Measurements from ENCODE around the gene LAMP5.

LAMP5 gene

GRCh38 chr20:9550283-9550682 is 35.9 kb downstream of the LAMP5 start:
- DNase-seq: no peak

GRCh38 chr20:9550871-9551270 is 36.5 kb downstream of the LAMP5 start:
- no peak for DNase-seq

- no peak for DNase-seq
These were observed 37.6 kb downstream of the LAMP5 start for GRCh38 chr20:9551808-9552550.

GRCh38 chr20:9555781-9556180 is 41.4 kb downstream of the LAMP5 start:
- DNase-seq: no peak

- DNase-seq: no peak
These were observed 43.0 kb downstream of the LAMP5 start for GRCh38 chr20:9557411-9557810.

GRCh38 chr20:9565910-9566550 is 51.6 kb downstream of the LAMP5 start:
- no peak for DNase-seq

GRCh38 chr20:9566977-9567376 is 52.6 kb downstream of the LAMP5 start:
- no peak for DNase-seq

- no peak for DNase-seq
These were observed 56.2 kb downstream of the LAMP5 start for GRCh38 chr20:9570612-9571011.

- DNase-seq: no peak
These were observed 57.4 kb downstream of the LAMP5 start for GRCh38 chr20:9571783-9572182.

- DNase-seq: no peak
These were observed 58.3 kb downstream of the LAMP5 start for GRCh38 chr20:9572670-9573069.

GRCh38 chr20:9573335-9574151 is 59.2 kb downstream of the LAMP5 start:
- DNase-seq: no peak

GRCh38 chr20:9574181-9574580 is 59.8 kb downstream of the LAMP5 start:
- DNase-seq: no peak

GRCh38 chr20:9574776-9575175 is 60.4 kb downstream of the LAMP5 start:
- DNase-seq: no peak

- no peak for DNase-seq
These were observed 61.4 kb downstream of the LAMP5 start for GRCh38 chr20:9575836-9576235.

GRCh38 chr20:9576695-9577094 is 62.3 kb downstream of the LAMP5 start:
- no peak for DNase-seq

- DNase-seq: no peak
These were observed 63.0 kb downstream of the LAMP5 start for GRCh38 chr20:9577397-9577796.

GRCh38 chr20:9578594-9578993 is 64.2 kb downstream of the LAMP5 start:
- no peak for DNase-seq
